Measurements from ENCODE around the gene CDH26.

The CDH26 gene

DNA sequence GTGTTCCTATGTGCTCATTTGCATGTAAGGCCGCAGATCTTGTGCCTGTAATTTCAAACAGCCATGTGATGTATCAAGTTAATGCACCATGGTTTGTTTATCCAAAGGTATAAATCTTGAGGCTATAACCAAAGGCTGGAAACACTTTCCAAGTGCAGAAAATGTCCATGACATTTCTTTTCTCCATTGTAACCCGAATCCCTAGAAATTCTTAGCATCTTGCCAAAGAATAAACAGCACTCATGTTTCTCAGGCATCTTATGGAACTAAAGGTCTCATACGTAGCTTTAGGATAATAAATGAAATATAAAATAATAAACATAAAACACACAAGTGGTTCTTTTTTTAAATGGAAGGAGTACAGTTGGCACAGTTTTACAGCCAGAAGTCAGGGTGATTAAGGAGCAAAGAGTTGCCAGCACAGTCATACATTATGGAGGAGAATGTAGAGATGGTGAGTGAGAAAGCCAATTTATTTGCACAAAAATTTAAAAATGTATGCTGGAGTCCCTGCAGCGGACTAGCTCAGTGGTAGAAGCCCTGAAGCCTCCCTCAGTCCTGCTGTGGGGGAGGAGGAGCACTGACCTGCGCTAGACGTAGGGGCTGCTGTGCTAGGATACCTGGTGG, 18.0 kb downstream of the CDH26 start:
- H3K27me3 ChIP-seq (ENCODE audit: insufficient read depth, low read length, poor library complexity) = no peaks in the 10 kb centered on the region
- no peak overlapping the region for H3K4me3 ChIP-seq (ENCODE audit: low read depth in 1 of 2, low read length in 2 of 2)
- TF ChIP-seq EZH2 (IDR thresholded peaks at IDR 0.05; ENCODE audit: borderline replicate concordance, low read depth, low read length, severe bottlenecking) = no peak
- no peak overlapping the region for H3K4me2 ChIP-seq (ENCODE audit: insufficient read depth, low read length)
- no peaks in the 10 kb centered on the region for H3K9me3 ChIP-seq (ENCODE audit: insufficient read depth, low read length, severe bottlenecking)
- no peaks in the 10 kb centered on the region for H3K79me2 ChIP-seq (ENCODE audit: insufficient read depth, low read length)
- no peak overlapping the region for H3K27ac ChIP-seq (ENCODE audit: low read length)
- no peaks in the 10 kb centered on the region for H4K20me1 ChIP-seq (ENCODE audit: insufficient read depth, low read length)
- H2AFZ ChIP-seq (ENCODE audit: low read depth, low read length) = no peak overlapping the region
- H3K36me3 ChIP-seq (ENCODE audit: insufficient read depth, low read length) = no peaks in the 10 kb centered on the region
- H3K9ac ChIP-seq (ENCODE audit: low read depth, low read length) = no peak overlapping the region
- H3K4me1 ChIP-seq (ENCODE audit: insufficient read depth, low read length) = no peaks in the 10 kb centered on the region
- ATAC-seq (ENCODE audit: insufficient read depth, low read depth) (no peak), DNase-seq (no peak)

DNA sequence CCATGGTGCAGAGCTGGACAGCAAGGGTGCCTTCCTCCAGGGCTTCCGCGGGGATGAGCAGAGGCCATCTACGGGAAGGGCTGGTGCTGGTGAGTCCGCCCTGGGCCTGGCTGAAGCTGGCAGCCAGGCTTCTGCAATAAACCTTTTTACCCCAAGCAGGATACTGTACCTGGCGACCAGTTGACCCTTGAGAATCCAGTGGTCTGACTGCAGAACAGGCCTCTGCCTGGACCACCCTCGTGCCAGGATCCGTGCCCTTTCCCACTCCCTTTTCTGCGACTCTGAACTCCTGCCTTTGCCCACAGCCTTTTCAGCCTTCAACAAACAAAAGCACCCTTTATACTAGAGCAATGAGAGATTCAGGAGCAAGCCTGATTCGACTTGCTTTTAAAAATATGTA, 18.9 kb downstream of the CDH26 start:
- H3K4me2 ChIP-seq (ENCODE audit: insufficient read depth, low read length) = no peak overlapping the region
- no peaks in the 10 kb centered on the region for H3K36me3 ChIP-seq (ENCODE audit: insufficient read depth, low read length)
- no peak overlapping the region for H3K4me3 ChIP-seq (ENCODE audit: low read depth in 1 of 2, low read length in 2 of 2)
- no peak overlapping the region for H3K27ac ChIP-seq (ENCODE audit: low read length)
- no peaks in the 10 kb centered on the region for H3K9me3 ChIP-seq (ENCODE audit: insufficient read depth, low read length, severe bottlenecking)
- no peak overlapping the region; the same call in 1 of the 2 replicates for H2AFZ ChIP-seq (ENCODE audit: low read depth, low read length)
- no peaks in the 10 kb centered on the region for H3K27me3 ChIP-seq (ENCODE audit: insufficient read depth, low read length, poor library complexity)
- no peaks in the 10 kb centered on the region for H3K4me1 ChIP-seq (ENCODE audit: insufficient read depth, low read length)
- H3K79me2 ChIP-seq (ENCODE audit: insufficient read depth, low read length) = no peaks in the 10 kb centered on the region
- TF ChIP-seq EZH2 (IDR thresholded peaks at IDR 0.05; ENCODE audit: borderline replicate concordance, low read depth, low read length, severe bottlenecking) = no peak
- TF ChIP-seq, protein P1, sequence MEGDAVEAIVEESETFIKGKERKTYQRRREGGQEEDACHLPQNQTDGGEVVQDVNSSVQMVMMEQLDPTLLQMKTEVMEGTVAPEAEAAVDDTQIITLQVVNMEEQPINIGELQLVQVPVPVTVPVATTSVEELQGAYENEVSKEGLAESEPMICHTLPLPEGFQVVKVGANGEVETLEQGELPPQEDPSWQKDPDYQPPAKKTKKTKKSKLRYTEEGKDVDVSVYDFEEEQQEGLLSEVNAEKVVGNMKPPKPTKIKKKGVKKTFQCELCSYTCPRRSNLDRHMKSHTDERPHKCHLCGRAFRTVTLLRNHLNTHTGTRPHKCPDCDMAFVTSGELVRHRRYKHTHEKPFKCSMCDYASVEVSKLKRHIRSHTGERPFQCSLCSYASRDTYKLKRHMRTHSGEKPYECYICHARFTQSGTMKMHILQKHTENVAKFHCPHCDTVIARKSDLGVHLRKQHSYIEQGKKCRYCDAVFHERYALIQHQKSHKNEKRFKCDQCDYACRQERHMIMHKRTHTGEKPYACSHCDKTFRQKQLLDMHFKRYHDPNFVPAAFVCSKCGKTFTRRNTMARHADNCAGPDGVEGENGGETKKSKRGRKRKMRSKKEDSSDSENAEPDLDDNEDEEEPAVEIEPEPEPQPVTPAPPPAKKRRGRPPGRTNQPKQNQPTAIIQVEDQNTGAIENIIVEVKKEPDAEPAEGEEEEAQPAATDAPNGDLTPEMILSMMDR (IDR thresholded peaks at IDR 0.05; ENCODE audit: borderline replicate concordance, extremely low read depth, low read length, poor library complexity, severe bottlenecking) = no peak
- ATAC-seq (ENCODE audit: insufficient read depth, low read depth) = no peak
- no peaks in the 10 kb centered on the region for H4K20me1 ChIP-seq (ENCODE audit: insufficient read depth, low read length)
- H3K9ac ChIP-seq (ENCODE audit: low read depth, low read length) = no peak overlapping the region
- DNase-seq = no peak

DNA sequence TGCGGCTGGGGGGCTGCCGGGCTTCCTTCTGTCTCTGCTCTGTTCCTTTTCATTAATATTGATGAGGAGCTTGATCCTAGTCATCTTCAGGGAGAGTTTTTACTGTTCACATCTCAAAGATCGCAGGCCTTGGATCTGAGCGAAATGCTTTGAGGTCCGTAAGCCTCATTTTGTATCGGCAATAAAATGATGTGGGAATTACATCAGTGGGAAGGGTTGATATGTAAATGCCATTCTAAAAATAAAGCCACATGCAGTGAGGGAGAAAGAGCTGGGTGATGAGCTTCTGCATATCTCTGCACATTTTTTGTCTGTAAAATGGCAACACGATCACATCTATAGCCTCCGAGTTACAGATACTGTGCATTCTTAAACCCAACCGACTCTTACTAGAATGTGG, 24.9 kb downstream of the CDH26 start:
- no peak overlapping the region for H3K4me3 ChIP-seq (ENCODE audit: low read depth in 1 of 2, low read length in 2 of 2)
- H3K9me3 ChIP-seq (ENCODE audit: insufficient read depth, low read length, severe bottlenecking) = no peaks in the 10 kb centered on the region
- ATAC-seq (ENCODE audit: insufficient read depth, low read depth) (no peak), DNase-seq (no peak)
- H4K20me1 ChIP-seq (ENCODE audit: insufficient read depth, low read length) = no peaks in the 10 kb centered on the region
- no peak overlapping the region for H3K27ac ChIP-seq (ENCODE audit: low read length)
- TF ChIP-seq, protein P1 (IDR thresholded peaks at IDR 0.05; ENCODE audit: borderline replicate concordance, extremely low read depth, low read length, poor library complexity, severe bottlenecking) = no peak
- no peak for TF ChIP-seq EZH2 (IDR thresholded peaks at IDR 0.05; ENCODE audit: borderline replicate concordance, low read depth, low read length, severe bottlenecking)
- no peaks in the 10 kb centered on the region for H3K36me3 ChIP-seq (ENCODE audit: insufficient read depth, low read length)
- H3K9ac ChIP-seq (ENCODE audit: low read depth, low read length) = no peak overlapping the region
- no peak overlapping the region for H2AFZ ChIP-seq (ENCODE audit: low read depth, low read length)
- no peaks in the 10 kb centered on the region for H3K79me2 ChIP-seq (ENCODE audit: insufficient read depth, low read length)
- no peaks in the 10 kb centered on the region for H3K4me1 ChIP-seq (ENCODE audit: insufficient read depth, low read length)
- H3K27me3 ChIP-seq (ENCODE audit: insufficient read depth, low read length, poor library complexity) = no peaks in the 10 kb centered on the region
- no peak overlapping the region for H3K4me2 ChIP-seq (ENCODE audit: insufficient read depth, low read length)

- TF ChIP-seq EZH2 (IDR thresholded peaks at IDR 0.05; ENCODE audit: borderline replicate concordance, low read depth, low read length, severe bottlenecking) = no peak
- TF ChIP-seq, protein P1 (IDR thresholded peaks at IDR 0.05; ENCODE audit: borderline replicate concordance, extremely low read depth, low read length, poor library complexity, severe bottlenecking) = no peak
- no peaks in the 10 kb centered on the region for H3K36me3 ChIP-seq (ENCODE audit: insufficient read depth, low read length)
- H3K4me3 ChIP-seq (ENCODE audit: low read depth in 1 of 2, low read length in 2 of 2) = no peak overlapping the region
- H3K9ac ChIP-seq (ENCODE audit: low read depth, low read length) = no peak overlapping the region
- H3K9me3 ChIP-seq (ENCODE audit: insufficient read depth, low read length, severe bottlenecking) = no peaks in the 10 kb centered on the region
- no peaks in the 10 kb centered on the region for H3K79me2 ChIP-seq (ENCODE audit: insufficient read depth, low read length)
- ATAC-seq (ENCODE audit: insufficient read depth, low read depth) (no peak), DNase-seq (no peak)
- no peak overlapping the region for H3K27ac ChIP-seq (ENCODE audit: low read length)
- H4K20me1 ChIP-seq (ENCODE audit: insufficient read depth, low read length) = no peaks in the 10 kb centered on the region
- H3K4me2 ChIP-seq (ENCODE audit: insufficient read depth, low read length) = no peak overlapping the region
- H3K27me3 ChIP-seq (ENCODE audit: insufficient read depth, low read length, poor library complexity) = no peaks in the 10 kb centered on the region
- 0 out of 2 replicates have a peak, but pooled peaks cover 6% of the 10 kb centered on the region for H3K4me1 ChIP-seq (ENCODE audit: insufficient read depth, low read length)
- H2AFZ ChIP-seq (ENCODE audit: low read depth, low read length) = no peak overlapping the region
Observed at GRCh38 chr20:59984541-59984940, 26.3 kb downstream of the CDH26 start.

Data from DND-41 (cell line).